HG03342 (cell line): Measurements from ENCODE around the gene PILRB.

Experiments
- ATAC-seq: cut with Tn5 transposase; IDR thresholded peaks from one replicate; pipeline ENCODE4 v1.9.1; 2021; ENCODE audit warnings: mild to moderate bottlenecking, moderate library complexity; ENCODE audit not compliant: unreplicated experiment

Gene PILRB

GRCh38 chr7:100400656-100401055 is 42.7 kb downstream of the PILRB start:
- ATAC-seq = no peak

DNA sequence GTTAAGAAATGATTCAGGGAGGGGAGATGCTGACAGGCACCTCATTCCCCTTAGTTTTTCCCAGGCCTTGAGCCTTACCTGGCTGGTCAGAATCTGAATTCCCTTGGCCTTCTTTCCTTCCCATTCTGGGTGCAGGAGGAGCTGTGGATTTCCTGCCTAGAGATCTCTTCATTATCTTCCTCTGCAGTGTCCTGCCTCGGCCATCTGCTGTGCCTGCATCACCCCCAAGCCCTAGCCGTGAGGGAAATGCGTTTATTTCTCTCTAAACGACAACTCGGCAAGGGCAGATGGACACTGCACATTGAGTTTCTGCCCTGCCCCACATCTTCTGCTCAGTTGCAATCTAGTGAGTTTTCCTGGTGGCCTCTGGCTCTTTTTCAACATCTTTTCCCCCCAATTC is 43.9 kb downstream of the PILRB start:
- ATAC-seq = no peak

GRCh38 chr7:100402241-100402640 is 44.3 kb downstream of the PILRB start:
- no peak for ATAC-seq

GRCh38 chr7:100406767-100407166 is 48.9 kb downstream of the PILRB start:
- no peak for ATAC-seq

GRCh38 chr7:100407285-100408180 is 49.6 kb downstream of the PILRB start:
- peak; percentile 58 for ATAC-seq

DNA sequence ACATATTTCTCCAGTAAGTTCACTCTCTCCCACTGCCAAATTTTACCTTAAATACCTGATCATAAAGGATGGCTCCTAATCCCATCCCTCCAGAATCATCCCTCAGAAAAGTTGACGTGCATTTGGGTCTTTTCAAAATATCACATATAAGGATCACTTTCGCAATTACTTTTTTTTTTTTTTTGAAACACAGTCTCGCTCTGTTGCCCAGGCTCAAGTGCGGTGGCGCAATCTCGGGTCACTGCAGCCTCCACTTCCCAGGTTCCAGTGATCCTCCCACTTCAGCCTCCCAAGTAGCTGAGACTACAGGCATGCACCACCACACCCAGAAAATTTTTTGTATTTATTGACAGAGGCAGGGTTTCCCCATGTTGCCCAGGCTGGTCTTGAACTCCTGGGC is 53.2 kb downstream of the PILRB start:
- ATAC-seq = no peak

- no peak for ATAC-seq
These were observed 55.4 kb downstream of the PILRB start for GRCh38 chr7:100413346-100413745.

DNA sequence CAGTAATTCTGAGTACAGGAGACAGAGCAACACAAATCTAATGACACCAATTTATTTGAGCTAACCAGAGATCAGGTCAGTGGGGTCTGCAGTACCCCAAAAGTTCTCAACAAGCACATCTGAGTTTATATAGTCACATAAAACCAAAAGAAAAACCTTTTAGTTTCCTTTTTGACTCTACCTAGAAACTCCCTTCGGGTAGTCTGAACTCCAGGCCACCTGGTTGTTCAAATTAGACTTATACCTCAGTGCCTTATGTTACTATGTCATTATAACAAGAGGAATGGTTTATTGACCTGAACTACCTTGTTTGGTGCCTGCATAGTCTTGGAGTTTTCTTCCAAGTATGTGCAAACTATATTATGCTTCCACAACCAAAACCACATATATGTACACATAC is 56.0 kb downstream of the PILRB start:
- ATAC-seq = no peak

DNA sequence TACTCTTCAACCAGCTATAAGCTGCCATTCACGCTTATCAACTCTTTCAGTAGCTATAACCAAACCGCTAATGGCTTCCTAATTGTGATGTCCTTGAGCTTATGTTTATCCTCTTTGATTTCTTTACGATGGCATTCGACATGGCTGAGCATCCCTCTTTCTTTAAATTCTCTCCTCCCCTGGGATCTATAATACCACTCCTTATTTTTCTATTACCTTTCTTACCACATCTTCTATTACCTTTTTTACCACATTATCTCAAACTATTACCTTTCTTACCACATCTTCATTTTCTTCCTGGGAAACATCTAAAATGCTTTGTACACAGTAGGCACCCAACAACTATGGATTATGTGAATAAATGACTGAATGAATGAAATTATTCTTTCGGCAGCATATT is 57.5 kb downstream of the PILRB start:
- ATAC-seq = no peak
